Sigmoid colon (tissue), 4 donors: ENCODE results near the gene HMX1.

Experiments
- CTCF ChIP-seq, 4 experiments: fragments of 450-650 bp in 3 of 4; fragments of 200-600 bp in 1 of 4; IDR thresholded peaks; one replicate each; pipeline ENCODE4 v1.5.1; 2016 to 2019; ENCODE audit warnings: antibody characterized with exemption in 4 of 4, mild to moderate bottlenecking in 3 of 4, moderate library complexity in 2 of 4
- EP300 ChIP-seq, 4 donors: sonication (generic); formaldehyde crosslinking; IDR thresholded peaks; one replicate each; pipeline ENCODE4 v1.6.1; 2017; ENCODE audit warnings: antibody characterized with exemption in 4 of 4
- POLR2A ChIP-seq, 2 donors: fragments of 450-650 bp; IDR thresholded peaks; one replicate each; pipeline ENCODE4 v1.6.1; 2016; ENCODE audit warnings: antibody characterized with exemption in 2 of 2, mild to moderate bottlenecking in 2 of 2, moderate library complexity in 2 of 2
- POLR2AphosphoS5 ChIP-seq, 4 donors: sonication (generic); formaldehyde crosslinking; IDR thresholded peaks; one replicate each; pipeline ENCODE4 v1.6.1; 2017; ENCODE audit warnings: antibody characterized with exemption in 4 of 4

GRCh38 chr4:8829584-8829983 lies 42.1 kb downstream of the HMX1 start:
- TF ChIP-seq CTCF (IDR thresholded peaks at IDR 0.05): no peak
- no peak for TF ChIP-seq POLR2AphosphoS5 (IDR thresholded peaks at IDR 0.05)
- TF ChIP-seq POLR2A (IDR thresholded peaks at IDR 0.05): no peak
- TF ChIP-seq EP300 (IDR thresholded peaks at IDR 0.05): no peak
